SK-N-SH (cell line): ENCODE measurements around the gene ARID4B. TPM values are rescaled to one million over a fixed set of nuclear protein-coding genes. Genes with fewer than 3 reads are reported as not detected.

Experiments used
- CTCF ChIA-PET: fragments of 300-600, 350-600 bp; formaldehyde crosslinking; extraction: SDS; loops from one replicate; lab custom pipeline; 2021; lab: Yijun Ruan, JAX
- POLR2A ChIA-PET: fragments of 350-600 bp; sonication (Branson Sonifier 250); formaldehyde crosslinking; extraction: SDS; loops from one replicate; lab custom pipeline; 2020; ENCODE audit warnings: antibody characterized with exemption, inconsistent platforms; lab: Yijun Ruan, JAX
- DNase-seq: peaks from one replicate; pipeline ENCODE4 v3.0.0; 2012
- H2AFZ ChIP-seq: fragments of 200-600 bp; sonication (generic); 2 replicates; pipeline ENCODE4 v1.8.1; 2016; ENCODE audit warnings: antibody characterized with exemption, mild to moderate bottlenecking, low read depth
- H3F3A ChIP-seq: fragments of 200-600 bp; sonication (generic); replicated peaks from 2 replicates; pipeline ENCODE3; 2016; ENCODE audit warnings: antibody characterized with exemption, mild to moderate bottlenecking; ENCODE audit not compliant: insufficient read depth
- H3K27ac ChIP-seq, 2 experiments: fragments of 200-500 bp in 1 of 2; fragments of 200-600 bp in 1 of 2; sonication (Bioruptor generic) in 1 of 2; sonication (generic), shearing (Covaris generic) in 1 of 2; 2 replicates each; pipeline versions ENCODE4 v1.5.1 to v1.6.1; 2014 to 2016; ENCODE audit warnings: low read depth in 2 of 2, inconsistent platforms in 1 of 2, low read length in 1 of 2, mild to moderate bottlenecking in 1 of 2, mixed read lengths in 1 of 2
- H3K27me3 ChIP-seq: fragments of 200-600 bp; sonication (generic), shearing (Covaris generic); 2 replicates; pipeline ENCODE4 v1.6.1; 2016; ENCODE audit warnings: mixed run types; ENCODE audit not compliant: insufficient read depth
- H3K36me3 ChIP-seq, 2 experiments: fragments of 200-500 bp in 1 of 2; fragments of 200-600 bp in 1 of 2; sonication (Bioruptor generic) in 1 of 2; sonication (generic) in 1 of 2; replicated peaks in 1 of 2; 2 replicates each; pipeline versions ENCODE3 to v1.5.1; 2014 to 2016; ENCODE audit warnings: low read length in 1 of 2, mild to moderate bottlenecking in 1 of 2; ENCODE audit not compliant: insufficient read depth in 2 of 2, control insufficient read depth in 1 of 2
- H3K4me1 ChIP-seq, 2 experiments: fragments of 200-500 bp in 1 of 2; fragments of 200-600 bp in 1 of 2; sonication (Bioruptor generic) in 1 of 2; sonication (generic), shearing (Covaris generic) in 1 of 2; 2 replicates each; pipeline versions ENCODE4 v1.5.1 to v1.6.1; 2014 to 2016; ENCODE audit warnings: low read depth in 1 of 2, low read length in 1 of 2, mixed run types in 1 of 2; ENCODE audit not compliant: insufficient read depth in 2 of 2, control insufficient read depth in 1 of 2
- H3K4me2 ChIP-seq: fragments of 200-600 bp; sonication (generic), shearing (Covaris generic); 2 replicates; pipeline ENCODE4 v1.6.1; 2017; ENCODE audit warnings: mixed run types
- H3K4me3 ChIP-seq, 2 experiments: fragments of 200-500 bp in 1 of 2; fragments of 200-600 bp in 1 of 2; sonication (Bioruptor generic) in 1 of 2; sonication (generic), shearing (Covaris generic) in 1 of 2; 2 replicates each; pipeline versions ENCODE4 v1.5.1 to v1.8.1; 2014 to 2016; ENCODE audit warnings: low read depth in 2 of 2, inconsistent platforms in 1 of 2, low read length in 1 of 2, mild to moderate bottlenecking in 1 of 2, mixed read lengths in 1 of 2, moderate library complexity in 1 of 2
- H3K79me2 ChIP-seq: fragments of 200-600 bp; sonication (generic); 2 replicates; pipeline ENCODE4 v1.8.1; 2017; ENCODE audit warnings: mild to moderate bottlenecking; ENCODE audit not compliant: insufficient read depth
- H3K9ac ChIP-seq: fragments of 200-600 bp; sonication (generic); 2 replicates; pipeline ENCODE4 v1.6.1; 2017; ENCODE audit warnings: mixed run types
- H3K9me2 ChIP-seq: fragments of 200-600 bp; sonication (generic); 2 replicates; pipeline ENCODE4 v1.6.1; 2017; ENCODE audit warnings: mixed run types
- H3K9me3 ChIP-seq: fragments of 200-600 bp; sonication (generic); 2 replicates; pipeline ENCODE4 v1.6.1; 2017; ENCODE audit warnings: mixed run types, mild to moderate bottlenecking, moderate library complexity
- H4K20me1 ChIP-seq: fragments of 200-600 bp; sonication (generic); 2 replicates; pipeline ENCODE4 v1.6.1; 2017; ENCODE audit warnings: mild to moderate bottlenecking, mixed run types; ENCODE audit not compliant: insufficient read depth
- CHD2 ChIP-seq: fragments of 150-350 bp; IDR thresholded peaks from 2 replicates; pipeline ENCODE4 v1.6.1; 2018; ENCODE audit warnings: low read length; ENCODE audit not compliant: partially characterized antibody
- EP300 ChIP-seq, 2 experiments: IDR thresholded peaks; 2 replicates each; pipeline versions ENCODE4 v1.4.0 to v1.6.1; 2012; ENCODE audit warnings: borderline replicate concordance in 1 of 2, low read depth in 1 of 2, low read length in 1 of 2
- EZH2phosphoT487 ChIP-seq: fragments of 200-600 bp; sonication (generic); IDR thresholded peaks from 2 replicates; pipeline ENCODE4 v1.6.1; 2017; ENCODE audit warnings: low read depth, mixed run types, mild to moderate bottlenecking, antibody characterized with exemption, moderate library complexity, borderline replicate concordance
- FOXM1 ChIP-seq: IDR thresholded peaks from 2 replicates; pipeline ENCODE4 v1.4.0; 2012; ENCODE audit warnings: low read depth, mild to moderate bottlenecking
- GABPA ChIP-seq: IDR thresholded peaks from 2 replicates; pipeline ENCODE4 v1.4.0; 2012; ENCODE audit warnings: low read depth, mild to moderate bottlenecking
- MEF2A ChIP-seq: IDR thresholded peaks from 2 replicates; pipeline ENCODE4 v1.4.0; 2012; ENCODE audit warnings: low read depth, borderline replicate concordance
- MXI1 ChIP-seq: IDR thresholded peaks from 2 replicates; pipeline ENCODE4 v1.6.1; 2012; ENCODE audit warnings: mild to moderate bottlenecking, low read depth, low read length, improper control_type of control experiment
- NFIC ChIP-seq: IDR thresholded peaks from 2 replicates; pipeline ENCODE4 v1.4.0; 2012; ENCODE audit warnings: borderline replicate concordance
- POLR2AphosphoS5 ChIP-seq: IDR thresholded peaks from 2 replicates; pipeline ENCODE4 v1.6.1; 2012; ENCODE audit warnings: low read depth, low read length
- RCOR1 ChIP-seq: fragments of 150-350 bp; IDR thresholded peaks from 2 replicates; pipeline ENCODE4 v1.6.1; 2017; ENCODE audit warnings: antibody characterized with exemption, low read length
- REST ChIP-seq: IDR thresholded peaks from 2 replicates; pipeline ENCODE4 v1.6.1; 2012; ENCODE audit warnings: mild to moderate bottlenecking, low read depth, low read length, moderate library complexity
- RFX5 ChIP-seq: IDR thresholded peaks from 2 replicates; pipeline ENCODE4 v1.6.1; 2012; ENCODE audit warnings: mild to moderate bottlenecking, improper control_type of control experiment, low read length
- RXRA ChIP-seq: IDR thresholded peaks from 2 replicates; pipeline ENCODE4 v1.4.0; 2012; ENCODE audit warnings: low read depth, mild to moderate bottlenecking, borderline replicate concordance
- SIN3A ChIP-seq: IDR thresholded peaks from 2 replicates; pipeline ENCODE4 v1.6.1; 2012; ENCODE audit warnings: low read depth, mild to moderate bottlenecking, low read length, moderate library complexity, borderline replicate concordance
- SMC3 ChIP-seq: IDR thresholded peaks from 2 replicates; pipeline ENCODE4 v1.6.1; 2012; ENCODE audit warnings: low read depth, low read length, improper control_type of control experiment
- TAF1 ChIP-seq: IDR thresholded peaks from 2 replicates; pipeline ENCODE4 v1.6.1; 2012; ENCODE audit warnings: low read depth, mild to moderate bottlenecking, low read length, moderate library complexity, borderline replicate concordance
- TCF12 ChIP-seq: IDR thresholded peaks from 2 replicates; pipeline ENCODE4 v1.4.0; 2012
- YY1 ChIP-seq: IDR thresholded peaks from 2 replicates; pipeline ENCODE4 v1.4.0; 2012; ENCODE audit warnings: low read depth, mild to moderate bottlenecking
- WGBS: methylation state at CpG from one replicate; pipeline ENCODE4 v1.1.6; 2017; ENCODE audit warnings: low lambda C conversion rate; 5-methylcytosine and 5-hydroxymethylcytosine counted together
- polyA plus RNA-seq, 3 experiments: library from polyadenylated mRNA; depleted of rRNA; stranded (reverse); fragments of >200 nt; gene quantifications; 2 replicates each; pipeline ENCODE4 v1.2.3, GENCODE V29; 2012

The ARID4B gene
- polyA plus RNA-seq, 1 of the 3 experiments (the other 2 are of a cell fraction), result 4.4 TPM

- WGBS, result 100% methylated on average over 5 of the region's 5 CpGs
- Histone ChIP-seq H3K79me2 (peaks cover 98% of the 10 kb centered on the region), H3K36me3 (no peaks in the 10 kb centered on the region), H3F3A (peaks cover 19% of the 10 kb centered on the region), H2AFZ (no peak overlapping the region), H3K9ac (no peak overlapping the region), H3K4me3 (no peak overlapping the region), H3K4me1 (peaks cover 5 to 16% of the 10 kb centered on the region in 2 experiments; a peak in 3 of 4 replicates), H3K27ac (no peak overlapping the region), H3K9me3 (no peaks in the 10 kb centered on the region), H3K4me2 (no peak overlapping the region), H4K20me1 (peaks cover 79% of the 10 kb centered on the region), H3K9me2 (no peaks in the 10 kb centered on the region), H3K27me3 (no peaks in the 10 kb centered on the region)
- no peak for TF ChIP-seq SMC3
- TF ChIP-seq EZH2phosphoT487, result no peak
- no peak for TF ChIP-seq SIN3A
- no peak for TF ChIP-seq GABPA
- no peak for TF ChIP-seq RFX5
- TF ChIP-seq TCF12, result no peak
- no peak for DNase-seq
- ChIA-PET CTCF (interaction anchor here (0.7 to 1.7 kb wide), 2 partner anchors 22 to 26 kb away, joined by 3 to 5 read pairs; no protein-coding TSS in a partner anchor), POLR2A (no interaction called here)
Measured at GRCh38 chr1:235278915-235279292, 49.1 kb downstream of the ARID4B start.

- ChIA-PET CTCF (interaction anchor here (1.0 to 1.7 kb wide), 2 partner anchors 20 to 25 kb away, joined by 3 to 5 read pairs; no protein-coding TSS in a partner anchor), POLR2A (no interaction called here)
- H3F3A ChIP-seq, result peaks cover 19% of the 10 kb centered on the region
- peak overlapping the region in 1 of 2 experiments; percentile 26; a peak in 1 of 4 replicates for H3K27ac ChIP-seq
- 100% methylated on average over 1 of the region's 1 CpG for WGBS
- H3K9me3 ChIP-seq, result no peaks in the 10 kb centered on the region
- H3K4me3 ChIP-seq, result no peak overlapping the region
- H4K20me1 ChIP-seq, result peaks cover 80% of the 10 kb centered on the region
- no peaks in the 10 kb centered on the region for H3K9me2 ChIP-seq
- no peaks in the 10 kb centered on the region for H3K27me3 ChIP-seq
- H3K4me2 ChIP-seq, result no peak overlapping the region
- no peak overlapping the region for H2AFZ ChIP-seq
- no peak overlapping the region for H3K9ac ChIP-seq
- no peak for TF ChIP-seq CHD2
- H3K4me1 ChIP-seq, result peaks cover 5 to 16% of the 10 kb centered on the region in 2 experiments; a peak in 3 of 4 replicates
- peaks cover 98% of the 10 kb centered on the region for H3K79me2 ChIP-seq
- no peak for DNase-seq
- H3K36me3 ChIP-seq, result no peaks in the 10 kb centered on the region
Measured at GRCh38 chr1:235278233-235278914, 49.6 kb downstream of the ARID4B start.

GRCh38 chr1:235277709-235278108, 50.3 kb downstream of the ARID4B start:
- POLR2A ChIA-PET, result no interaction called here
- Histone ChIP-seq H3K4me2 (no peak overlapping the region), H3K79me2 (peaks cover 98% of the 10 kb centered on the region), H3K4me1 (peaks cover 5 to 16% of the 10 kb centered on the region in 2 experiments; a peak in 3 of 4 replicates), H3K36me3 (no peaks in the 10 kb centered on the region), H3K27me3 (no peaks in the 10 kb centered on the region), H3F3A (peaks cover 19% of the 10 kb centered on the region), H2AFZ (no peak overlapping the region), H3K9me3 (no peaks in the 10 kb centered on the region), H3K9ac (no peak overlapping the region), H3K27ac (peak overlapping the region in 1 of 2 experiments; percentile 26; a peak in 1 of 4 replicates), H3K4me3 (no peak overlapping the region), H4K20me1 (peaks cover 81% of the 10 kb centered on the region), H3K9me2 (no peaks in the 10 kb centered on the region)
- TF ChIP-seq MEF2A, result no peak
- no peak for TF ChIP-seq NFIC
- TF ChIP-seq TCF12, result no peak
- TF ChIP-seq SMC3, result no peak
- no peak for TF ChIP-seq YY1
- no peak for TF ChIP-seq RXRA
- no peak for TF ChIP-seq TAF1
- TF ChIP-seq EP300 (IDR thresholded peaks at IDR 0.05; ENCODE audit: borderline replicate concordance in 1 of 2, low read depth in 1 of 2, low read length in 1 of 2), result no peak
- TF ChIP-seq POLR2AphosphoS5, result no peak
- TF ChIP-seq CHD2, result no peak
- no peak for TF ChIP-seq RCOR1
- no peak for TF ChIP-seq FOXM1
- no peak for TF ChIP-seq MXI1
- TF ChIP-seq GABPA, result no peak
- TF ChIP-seq REST, result no peak
- no peak for DNase-seq
- CTCF ChIA-PET, result interaction anchor here (0.6 to 1.0 kb wide), 2 partner anchors 19 to 128 kb away, joined by 3 read pairs; no protein-coding TSS in a partner anchor
